H1 (cell line): ENCODE measurements around the gene LTF. TPM values are rescaled to one million over a fixed set of nuclear protein-coding genes. Genes with fewer than 3 reads are reported as not detected.

Experiments
- CTCF ChIA-PET: fragments of 300-600 bp; sonication (Branson Sonifier 250); formaldehyde crosslinking; loops from one replicate; lab custom pipeline; 2021; ENCODE audit not compliant: partially characterized antibody; lab: Charles Lee
- POLR2A ChIA-PET: fragments of 300-600 bp; sonication (Branson Sonifier 250); formaldehyde crosslinking; loops from one replicate; lab custom pipeline; 2021; ENCODE audit warnings: inconsistent platforms; ENCODE audit not compliant: partially characterized antibody; lab: Charles Lee
- DNase-seq, 2 experiments: peaks; one replicate each; pipeline versions ENCODE4 v3.0.0 to v3.0.0-alpha.2; 2010 to 2022; ENCODE audit warnings: low spot score in 2 of 2, low read depth in 1 of 2, mixed read lengths in 1 of 2
- FAIRE-seq: peaks from 2 replicates; lab custom pipeline; 2011; peaks lifted over from hg19 to GRCh38; lab: Jason Lieb, UNC
- H2AFZ ChIP-seq: 2 replicates; pipeline ENCODE4 v1.8.1; 2012; ENCODE audit warnings: low read length, inconsistent platforms
- H2AK5ac ChIP-seq: 2 replicates; pipeline ENCODE4 v1.6.1; 2013; ENCODE audit warnings: low read depth, low read length
- H2BK120ac ChIP-seq: replicated peaks from 2 replicates; pipeline ENCODE3; 2013; ENCODE audit warnings: low read depth, low read length, inconsistent platforms
- H2BK12ac ChIP-seq: 2 replicates; pipeline ENCODE4 v1.6.1; 2013; ENCODE audit warnings: low read depth, low read length
- H2BK15ac ChIP-seq: 2 replicates; pipeline ENCODE4 v1.6.1; 2013; ENCODE audit warnings: low read length
- H2BK20ac ChIP-seq: 2 replicates; pipeline ENCODE4 v1.6.1; 2013; ENCODE audit warnings: low read length
- H2BK5ac ChIP-seq: 2 replicates; pipeline ENCODE4 v1.6.1; 2013; ENCODE audit warnings: low read depth, low read length
- H3K14ac ChIP-seq: 2 replicates; pipeline ENCODE4 v1.6.1; 2013; ENCODE audit warnings: inconsistent platforms; ENCODE audit not compliant: insufficient read length
- H3K18ac ChIP-seq: 2 replicates; pipeline ENCODE4 v1.6.1; 2013; ENCODE audit warnings: low read length; ENCODE audit errors: extremely low read depth
- H3K23ac ChIP-seq: 2 replicates; pipeline ENCODE4 v1.6.1; 2013; ENCODE audit warnings: inconsistent platforms; ENCODE audit not compliant: insufficient read length
- H3K23me2 ChIP-seq: 2 replicates; pipeline ENCODE4 v1.6.1; 2013; ENCODE audit warnings: low read depth, low read length
- H3K27ac ChIP-seq: 2 replicates; pipeline ENCODE4 v1.6.1; 2011; ENCODE audit warnings: low read depth, low read length, inconsistent platforms
- H3K27me3 ChIP-seq, 4 experiments: replicated peaks in 1 of 4; 1 replicate in 1 of 4; 2 replicates in 3 of 4; pipeline versions ENCODE4 v1.6.1 to v1.8.1; 2011 to 2013; ENCODE audit warnings: low read length in 3 of 4, mild to moderate bottlenecking in 3 of 4, inconsistent platforms in 2 of 4, mixed read lengths in 2 of 4, moderate library complexity in 1 of 4; ENCODE audit not compliant: control insufficient read depth in 3 of 4, insufficient read depth in 3 of 4; ENCODE audit errors: extremely low read depth in 1 of 4
- H3K36me3 ChIP-seq, 4 experiments: 2 replicates each; pipeline versions ENCODE4 v1.6.1 to v1.8.1; 2011 to 2013; ENCODE audit warnings: mild to moderate bottlenecking in 4 of 4, low read length in 3 of 4, moderate library complexity in 2 of 4, control low read depth in 1 of 4, inconsistent platforms in 1 of 4; ENCODE audit not compliant: insufficient read depth in 4 of 4, control insufficient read depth in 2 of 4
- H3K4ac ChIP-seq: replicated peaks from 2 replicates; pipeline ENCODE3; 2013; ENCODE audit warnings: low read length, low read depth, mixed read lengths, inconsistent platforms; ENCODE audit not compliant: insufficient read length
- H3K4me1 ChIP-seq, 4 experiments: replicated peaks in 1 of 4; 1 replicate in 1 of 4; 2 replicates in 3 of 4; pipeline versions ENCODE4 v1.6.1 to v1.8.1; 2011 to 2013; ENCODE audit warnings: low read length in 3 of 4, inconsistent platforms in 2 of 4, mixed read lengths in 1 of 4; ENCODE audit not compliant: insufficient read depth in 4 of 4, control insufficient read depth in 3 of 4
- H3K4me2 ChIP-seq, 2 experiments: 2 replicates each; pipeline versions ENCODE4 v1.6.1 to v1.8.1; 2011 to 2013; ENCODE audit warnings: low read depth in 2 of 2, low read length in 2 of 2, control low read depth in 1 of 2, inconsistent platforms in 1 of 2, mild to moderate bottlenecking in 1 of 2; ENCODE audit not compliant: insufficient read depth in 1 of 2
- H3K4me3 ChIP-seq, 4 experiments: fragments of 200-600, 300-600 bp in 1 of 4; sonication (generic), shearing (Covaris generic), sonication (Bioruptor Twin) in 1 of 4; 2 replicates each; pipeline versions ENCODE4 v1.5.1 to v1.8.1; 2011 to 2016; ENCODE audit warnings: low read length in 4 of 4, low read depth in 3 of 4, control low read depth in 2 of 4, inconsistent platforms in 2 of 4, mild to moderate bottlenecking in 2 of 4, mixed read lengths in 1 of 4, moderate library complexity in 1 of 4; ENCODE audit not compliant: insufficient read depth in 2 of 4; ENCODE audit errors: extremely low read depth in 1 of 4
- H3K56ac ChIP-seq: replicated peaks from 2 replicates; pipeline ENCODE3; 2013; ENCODE audit warnings: low read depth, mild to moderate bottlenecking, mixed read lengths, low read length, inconsistent platforms; ENCODE audit not compliant: insufficient read length
- H3K79me1 ChIP-seq: 2 replicates; pipeline ENCODE4 v1.6.1; 2013; ENCODE audit warnings: low read depth, low read length, control low read depth
- H3K79me2 ChIP-seq, 2 experiments: 2 replicates each; pipeline versions ENCODE4 v1.6.1 to v1.8.1; 2012 to 2013; ENCODE audit warnings: low read length in 2 of 2, mild to moderate bottlenecking in 2 of 2, inconsistent platforms in 1 of 2; ENCODE audit not compliant: insufficient read depth in 2 of 2, control insufficient read depth in 1 of 2
- H3K9ac ChIP-seq, 4 experiments: replicated peaks in 1 of 4; 1 replicate in 1 of 4; 2 replicates in 3 of 4; pipeline versions ENCODE4 v1.6.1 to v1.8.1; 2011 to 2013; ENCODE audit warnings: low read depth in 3 of 4, low read length in 3 of 4, control low read depth in 2 of 4, mild to moderate bottlenecking in 2 of 4, moderate library complexity in 2 of 4, inconsistent platforms in 1 of 4; ENCODE audit errors: extremely low read depth in 1 of 4
- H3K9me3 ChIP-seq, 2 experiments: 2 replicates each; pipeline versions ENCODE4 v1.6.1 to v1.8.1; 2012 to 2013; ENCODE audit warnings: mild to moderate bottlenecking in 2 of 2, moderate library complexity in 2 of 2, control low read depth in 1 of 2, inconsistent platforms in 1 of 2, low read depth in 1 of 2, low read length in 1 of 2, mixed read lengths in 1 of 2; ENCODE audit not compliant: insufficient read depth in 2 of 2
- H4K20me1 ChIP-seq, 2 experiments: replicated peaks in 1 of 2; 2 replicates each; pipeline versions ENCODE3 to v1.8.1; 2011 to 2013; ENCODE audit warnings: inconsistent platforms in 2 of 2, low read length in 2 of 2, mild to moderate bottlenecking in 1 of 2; ENCODE audit not compliant: insufficient read depth in 2 of 2, control insufficient read depth in 1 of 2
- H4K5ac ChIP-seq: 2 replicates; pipeline ENCODE4 v1.6.1; 2013; ENCODE audit warnings: low read length, low read depth, mixed read lengths, inconsistent platforms; ENCODE audit not compliant: insufficient read length
- H4K8ac ChIP-seq: 2 replicates; pipeline ENCODE4 v1.8.0; 2013; ENCODE audit warnings: mild to moderate bottlenecking, moderate library complexity, low read length, inconsistent platforms; ENCODE audit not compliant: insufficient read depth; ENCODE audit errors: extremely low read depth
- H4K91ac ChIP-seq: replicated peaks from 2 replicates; pipeline ENCODE3; 2013; ENCODE audit warnings: low read length, mixed read lengths, inconsistent platforms; ENCODE audit not compliant: insufficient read length
- CHD2 ChIP-seq: IDR thresholded peaks from 2 replicates; pipeline ENCODE4 v1.6.1; 2012; ENCODE audit warnings: low read length, improper control_type of control experiment
- CTBP2 ChIP-seq: IDR thresholded peaks from 2 replicates; pipeline ENCODE4 v1.7.0; 2011; ENCODE audit warnings: borderline replicate concordance, mild to moderate bottlenecking, moderate library complexity, mixed read lengths, low read length; ENCODE audit not compliant: insufficient read depth, insufficient read length
- FOSL1 ChIP-seq: IDR thresholded peaks from 2 replicates; pipeline ENCODE4 v1.6.1; 2011; ENCODE audit warnings: mild to moderate bottlenecking, low read depth, low read length, moderate library complexity; ENCODE audit not compliant: insufficient read depth
- JUN ChIP-seq: IDR thresholded peaks from 2 replicates; pipeline ENCODE4 v1.6.1; 2011; ENCODE audit warnings: low read depth, mild to moderate bottlenecking, improper control_type of control experiment, low read length
- KDM4A ChIP-seq: IDR thresholded peaks from one replicate; pipeline ENCODE4 v1.7.1; 2012; ENCODE audit warnings: low read depth, mild to moderate bottlenecking, moderate library complexity, low read length, inconsistent platforms; ENCODE audit not compliant: severe bottlenecking
- NRF1 ChIP-seq: IDR thresholded peaks from 2 replicates; pipeline ENCODE4 v1.6.1; 2011; ENCODE audit warnings: mild to moderate bottlenecking, low read depth, low read length, improper control_type of control experiment
- PHF8 ChIP-seq: fragments of 200-600 bp; sonication (generic); conservative IDR thresholded peaks from 2 replicates; pipeline ENCODE4 v1.7.1; 2012; ENCODE audit warnings: low read depth, mild to moderate bottlenecking, inconsistent platforms, low read length, moderate library complexity
- POLR2AphosphoS5 ChIP-seq: IDR thresholded peaks from 2 replicates; pipeline ENCODE4 v1.6.1; 2011; ENCODE audit warnings: low read depth, low read length
- RAD21 ChIP-seq, 2 experiments: IDR thresholded peaks in 1 of 2; conservative IDR thresholded peaks in 1 of 2; 2 replicates each; pipeline ENCODE4 v1.6.1; 2011; ENCODE audit warnings: low read depth in 2 of 2, low read length in 2 of 2, improper control_type of control experiment in 1 of 2, inconsistent platforms in 1 of 2, mild to moderate bottlenecking in 1 of 2, moderate library complexity in 1 of 2
- RFX5 ChIP-seq: IDR thresholded peaks from 2 replicates; pipeline ENCODE4 v1.6.1; 2011; ENCODE audit warnings: low read depth, low read length, improper control_type of control experiment, borderline replicate concordance
- SAP30 ChIP-seq: fragments of 300-600 bp; sonication (generic); IDR thresholded peaks from 2 replicates; pipeline ENCODE4 v1.7.1; 2012; ENCODE audit warnings: low read length, moderate library complexity, mild to moderate bottlenecking, inconsistent platforms; ENCODE audit not compliant: insufficient read depth, insufficient replicate concordance
- WGBS, 2 experiments: shearing (Covaris generic) in 1 of 2; methylation state at CpG; one replicate each; pipeline versions ENCODE4 v1.1.6 to v1.1.7; 2013 to 2015; ENCODE audit warnings: low lambda C conversion rate in 2 of 2, mixed read lengths in 2 of 2, inconsistent platforms in 1 of 2, low coverage in 1 of 2, missing lambda C conversion rate in 1 of 2; ENCODE audit not compliant: insufficient replicate concordance in 2 of 2, insufficient coverage in 1 of 2, insufficient read length in 1 of 2; ENCODE audit errors: extremely low coverage in 1 of 2, missing lambda C conversion rate in 1 of 2; 5-methylcytosine and 5-hydroxymethylcytosine counted together
- polyA plus RNA-seq, 7 experiments: library from polyadenylated mRNA; depleted of rRNA in 3 of 7; stranded (reverse) in 5 of 7; unstranded in 2 of 7; fragments of >200 nt in 5 of 7; fragments of 200-250 nt in 2 of 7; gene quantifications; 1 replicate in 5 of 7; 2 replicates in 1 of 7; 4 replicates in 1 of 7; pipeline versions ENCODE4 v1.2.1 to v1.2.3, GENCODE V29; 2011 to 2013; ENCODE audit warnings: missing spikeins in 2 of 7, mixed read lengths in 2 of 7
- total RNA-seq: library from RNA; stranded (reverse); fragmentation: NEBNext Ultra II Directional; extraction: Animal tissue kit (Norgen Biotek cat#: 25700); gene quantifications from 2 replicates; pipeline ENCODE4 v1.2.1, GENCODE V29; 2021
- TF ChIP-seq, protein P1 (sequence below): IDR thresholded peaks from 2 replicates; pipeline ENCODE4 v1.6.1; 2012; ENCODE audit warnings: inconsistent platforms

Gene LTF
- total and polyA plus RNA-seq, 2 of the 8 experiments (the other 6 are each of a cell fraction or from before 2014, with no cell fraction given): 0.23 to 0.99 TPM

DNA sequence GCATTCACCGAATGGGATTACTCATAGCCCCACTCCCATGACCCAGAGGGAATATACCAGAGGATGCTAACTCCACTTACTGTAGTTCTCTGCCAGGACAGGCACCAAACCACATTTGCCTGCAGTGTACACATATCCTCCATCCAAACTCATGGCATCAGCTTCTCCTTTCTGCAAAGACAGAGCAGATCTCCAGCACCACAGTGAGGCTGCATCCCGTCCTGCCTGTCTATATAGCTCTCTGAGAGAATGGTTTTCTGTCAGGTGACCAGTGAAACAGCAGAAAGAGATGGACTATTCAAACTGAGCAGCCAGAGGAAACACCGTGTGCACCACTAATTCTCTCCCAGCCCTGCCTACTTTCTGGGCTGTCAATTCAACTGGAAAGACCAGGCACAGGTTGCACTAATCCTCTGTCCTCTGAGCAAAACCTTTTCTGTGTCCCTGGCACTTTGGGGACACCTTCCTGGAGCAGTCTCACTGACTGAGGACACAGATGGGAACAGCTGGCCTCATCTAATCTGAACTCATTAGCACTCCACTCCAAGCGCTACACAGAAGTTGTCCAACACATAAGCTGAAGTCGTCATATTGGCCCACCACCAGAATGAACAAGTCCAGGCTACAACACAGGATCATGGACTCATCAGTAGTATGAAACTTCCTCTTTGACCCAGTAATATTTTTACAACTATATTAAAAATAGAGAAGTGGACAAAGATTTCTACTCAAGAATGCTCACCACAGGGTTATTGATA is 17.3 kb downstream of the LTF start:
- no peak overlapping the region for H2BK120ac ChIP-seq
- no peak overlapping the region for H2BK15ac ChIP-seq
- H3K4me1 ChIP-seq: no peaks in the 10 kb centered on the region
- H2BK20ac ChIP-seq: no peak overlapping the region
- DNase-seq (no peak), FAIRE-seq (no peak)
- no peak overlapping the region for H3K56ac ChIP-seq
- POLR2A ChIA-PET: no interaction called here
- no peak overlapping the region for H4K91ac ChIP-seq
- H3K4me2 ChIP-seq: no peak overlapping the region
- H4K20me1 ChIP-seq: no peaks in the 10 kb centered on the region
- no peaks in the 10 kb centered on the region for H3K79me2 ChIP-seq
- H3K23ac ChIP-seq: no peak overlapping the region
- no peak overlapping the region for H2AFZ ChIP-seq
- H4K8ac ChIP-seq: no peak overlapping the region
- H2BK12ac ChIP-seq: no peak overlapping the region
- H3K9me3 ChIP-seq: no peaks in the 10 kb centered on the region
- no peak overlapping the region for H4K5ac ChIP-seq
- H3K4me3 ChIP-seq: no peak overlapping the region
- H2AK5ac ChIP-seq: no peak overlapping the region
- H3K27me3 ChIP-seq: no peaks in the 10 kb centered on the region
- WGBS, 2 experiments: 83% methylated on average over 5 of the region's 5 CpGs; no CpG with 5 or more reads in 1 of the 2 experiments
- no peaks in the 10 kb centered on the region for H3K79me1 ChIP-seq
- no peak overlapping the region for H3K27ac ChIP-seq
- H3K14ac ChIP-seq: no peak overlapping the region
- no peak overlapping the region for H2BK5ac ChIP-seq
- H3K23me2 ChIP-seq: no peaks in the 10 kb centered on the region
- CTCF ChIA-PET: interaction anchor here (0.6 to 5.0 kb wide), 5 partner anchors 8 to 240 kb away, joined by 3 to 27 read pairs (median 5); no protein-coding TSS in a partner anchor
- H3K18ac ChIP-seq: no peak overlapping the region
- H3K4ac ChIP-seq: no peak overlapping the region
- H3K9ac ChIP-seq: no peak overlapping the region
- no peaks in the 10 kb centered on the region for H3K36me3 ChIP-seq
- TF ChIP-seq SAP30 (no peak), FOSL1 (no peak), JUN (no peak), POLR2AphosphoS5 (no peak), CHD2 (no peak), KDM4A (no peak), RAD21 (IDR thresholded peaks at IDR 0.05 in 1 of 2, conservative IDR thresholded peaks at IDR 0.05 in 1 of 2; ENCODE audit: low read depth in 2 of 2, low read length in 2 of 2) (no peak), RFX5 (no peak), PHF8 (no peak), NRF1 (no peak), CTBP2 (no peak)
- TF ChIP-seq, protein P1, sequence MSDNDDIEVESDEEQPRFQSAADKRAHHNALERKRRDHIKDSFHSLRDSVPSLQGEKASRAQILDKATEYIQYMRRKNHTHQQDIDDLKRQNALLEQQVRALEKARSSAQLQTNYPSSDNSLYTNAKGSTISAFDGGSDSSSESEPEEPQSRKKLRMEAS: no peak
